ENCODE measurements around the gene KCNN1.
"Not testable (repeated sequence)": the region's sequence is repeated elsewhere in the genome, so short reads cannot be mapped to it uniquely, and the experiment has no call there.

GRCh38 chr19:17986569-17986968 is 19.7 kb downstream of the KCNN1 start:
- not testable (repeated sequence) for TF ChIP-seq SKIL (CRISPR knock-in tag; IDR thresholded peaks at IDR 0.05; ENCODE audit: borderline replicate concordance); CTCF (CRISPR knock-in tag; IDR thresholded peaks at IDR 0.05); NCOA2 (CRISPR knock-in tag; IDR thresholded peaks at IDR 0.05); ZNF839 (CRISPR knock-in tag; IDR thresholded peaks at IDR 0.05; ENCODE audit: borderline replicate concordance); FOXK1 (CRISPR knock-in tag; IDR thresholded peaks at IDR 0.05; ENCODE audit: borderline replicate concordance, low read depth); JUN (CRISPR knock-in tag; IDR thresholded peaks at IDR 0.05); MTA3 (CRISPR knock-in tag; IDR thresholded peaks at IDR 0.05); ZFYVE20 (CRISPR knock-in tag; IDR thresholded peaks at IDR 0.05; ENCODE audit: borderline replicate concordance, low read depth); E2F2 (CRISPR knock-in tag; IDR thresholded peaks at IDR 0.05; ENCODE audit: borderline replicate concordance); ZNF660 (CRISPR knock-in tag; IDR thresholded peaks at IDR 0.05; ENCODE audit: borderline replicate concordance, low read depth); KDM5A (IDR thresholded peaks at IDR 0.05; ENCODE audit: borderline replicate concordance, low read length); SOX5 (CRISPR knock-in tag; IDR thresholded peaks at IDR 0.05; ENCODE audit: borderline replicate concordance); CC2D1A (CRISPR knock-in tag; IDR thresholded peaks at IDR 0.05); ZNF253 (CRISPR knock-in tag; IDR thresholded peaks at IDR 0.05; ENCODE audit: borderline replicate concordance)
